ENCODE results near the gene AR.
A peak's percentile ranks its signal among the peaks of the same experiment; 100 is the strongest.
"Not testable (repeated sequence)": the region's sequence is repeated elsewhere in the genome, so short reads cannot be mapped to it uniquely, and the experiment has no call there.

AR gene

GRCh38 chrX:67651437-67652142, 107.8 kb downstream of the AR start:
- DNase-seq: no peak

- DNase-seq: no peak
Observed at GRCh38 chrX:67652543-67652942, 108.7 kb downstream of the AR start.

- no peak for DNase-seq
Observed at GRCh38 chrX:67654301-67654700, 110.5 kb downstream of the AR start.

- DNase-seq: no peak
Observed at GRCh38 chrX:67665583-67665982, 121.8 kb downstream of the AR start.

GRCh38 chrX:67670717-67671116, 126.9 kb downstream of the AR start:
- not testable (repeated sequence) for DNase-seq

- DNase-seq: no peak
Observed at GRCh38 chrX:67673741-67674274, 130.0 kb downstream of the AR start.

- no peak for DNase-seq
Observed at GRCh38 chrX:67674741-67675140, 130.9 kb downstream of the AR start.

GRCh38 chrX:67684136-67684535, 140.3 kb downstream of the AR start:
- no peak for DNase-seq

- peak in 2 of 3 donors; percentile 6 to 22 for DNase-seq
Observed at GRCh38 chrX:67692246-67692645, 148.4 kb downstream of the AR start.

- DNase-seq: peak; percentile 51 to 77 (median 65)
Observed at GRCh38 chrX:67693928-67694327, 150.1 kb downstream of the AR start.

- no peak for DNase-seq
Observed at GRCh38 chrX:67697452-67697851, 153.6 kb downstream of the AR start.

GRCh38 chrX:67700602-67701001, 156.8 kb downstream of the AR start:
- peak; percentile 36 to 65 (median 48) for DNase-seq

- DNase-seq: no peak
Observed at GRCh38 chrX:67714004-67714403, 170.2 kb downstream of the AR start.

- DNase-seq: no peak
Observed at GRCh38 chrX:67717571-67717970, 173.8 kb downstream of the AR start.

GRCh38 chrX:67718926-67719325, 175.1 kb downstream of the AR start:
- DNase-seq: no peak

GRCh38 chrX:67720344-67720743, 176.5 kb downstream of the AR start:
- DNase-seq: peak in 1 of 3 donors; percentile 31

- DNase-seq: peak; percentile 30 to 68 (median 30)
Observed at GRCh38 chrX:67721321-67721720, 177.5 kb downstream of the AR start.

GRCh38 chrX:67723580-67724351, 179.9 kb downstream of the AR start:
- DNase-seq: peak; percentile 73 to 85 (median 75)

- no peak for DNase-seq
Observed at GRCh38 chrX:67724359-67725110, 180.7 kb downstream of the AR start.

- DNase-seq: peak in 2 of 3 donors; percentile 18 to 41
Observed at GRCh38 chrX:67725471-67725870, 181.7 kb downstream of the AR start.

- DNase-seq: peak; percentile 62 to 78 (median 78)
Observed at GRCh38 chrX:67726018-67726417, 182.2 kb downstream of the AR start.

GRCh38 chrX:67727576-67727975, 183.8 kb downstream of the AR start:
- no peak for DNase-seq

- DNase-seq: no peak
Observed at GRCh38 chrX:67730296-67730695, 186.5 kb downstream of the AR start.
